ENCODE data around the gene PAGE1. TPM values are rescaled to one million over a fixed set of nuclear protein-coding genes. Genes with fewer than 3 reads are reported as not detected.

PAGE1 gene
- total RNA-seq, 1 donor from 2014 or later: not detected

- peaks cover 13% of the 10 kb centered on the region for H3K9me3 Mint-ChIP-seq (ENCODE audit: low read depth)
- DNase-seq (ENCODE audit: low spot score, unreplicated experiment): no peak
- H3K27ac Mint-ChIP-seq: no peak overlapping the region
- H3K36me3 Mint-ChIP-seq (ENCODE audit: insufficient read depth): no peaks in the 10 kb centered on the region
- H3K4me3 Mint-ChIP-seq (ENCODE audit: low read depth): no peak overlapping the region
- no peak for TF ChIP-seq CTCF (IDR thresholded peaks at IDR 0.05; ENCODE audit: unreplicated experiment)
- peaks cover 5% of the 10 kb centered on the region for H3K4me1 Mint-ChIP-seq (ENCODE audit: low read depth)
- no peaks in the 10 kb centered on the region for H3K27me3 Mint-ChIP-seq
These were observed 5.5 kb upstream of the PAGE1 start for GRCh38 chrX:49701323-49701722.

DNA sequence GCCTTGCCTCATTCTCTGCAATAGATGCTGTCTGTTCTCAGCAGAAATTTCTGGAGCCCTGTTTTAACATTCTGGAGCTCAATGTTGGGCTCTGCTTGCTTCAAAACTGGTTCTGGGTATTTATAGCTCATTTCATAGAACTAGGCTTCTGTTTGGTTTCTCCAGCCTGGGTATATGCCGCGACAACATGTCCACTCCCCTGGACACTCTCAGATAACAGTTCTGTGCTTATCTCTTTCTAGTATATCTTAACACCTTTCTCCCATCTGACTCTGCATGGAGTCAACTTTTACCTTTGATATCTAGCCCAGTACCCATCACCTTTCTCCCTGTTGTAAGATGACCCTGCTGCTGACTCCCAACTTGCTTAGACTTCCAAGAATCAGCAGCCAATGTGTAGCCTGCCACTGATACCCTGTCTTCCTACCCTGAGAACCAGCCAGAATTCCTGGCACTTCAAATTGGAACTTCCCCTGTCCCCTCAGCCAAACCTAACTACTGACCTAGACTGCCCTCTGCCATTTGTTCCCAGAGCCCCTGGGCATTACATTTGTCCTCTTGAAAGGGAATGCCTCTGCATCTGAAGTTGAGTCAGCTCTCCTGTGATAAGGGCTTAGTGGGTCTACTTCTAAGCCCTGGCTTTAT, 20.6 kb downstream of the PAGE1 start:
- Mint-ChIP-seq H3K4me3 (ENCODE audit: low read depth) (no peak overlapping the region), H3K36me3 (ENCODE audit: insufficient read depth) (no peaks in the 10 kb centered on the region), H3K27ac (no peak overlapping the region), H3K9me3 (ENCODE audit: low read depth) (peaks cover 19% of the 10 kb centered on the region), H3K4me1 (ENCODE audit: low read depth) (peaks cover 3% of the 10 kb centered on the region), H3K27me3 (no peaks in the 10 kb centered on the region)
- TF ChIP-seq CTCF (IDR thresholded peaks at IDR 0.05; ENCODE audit: unreplicated experiment): no peak
- DNase-seq (ENCODE audit: low spot score, unreplicated experiment): no peak

DNA sequence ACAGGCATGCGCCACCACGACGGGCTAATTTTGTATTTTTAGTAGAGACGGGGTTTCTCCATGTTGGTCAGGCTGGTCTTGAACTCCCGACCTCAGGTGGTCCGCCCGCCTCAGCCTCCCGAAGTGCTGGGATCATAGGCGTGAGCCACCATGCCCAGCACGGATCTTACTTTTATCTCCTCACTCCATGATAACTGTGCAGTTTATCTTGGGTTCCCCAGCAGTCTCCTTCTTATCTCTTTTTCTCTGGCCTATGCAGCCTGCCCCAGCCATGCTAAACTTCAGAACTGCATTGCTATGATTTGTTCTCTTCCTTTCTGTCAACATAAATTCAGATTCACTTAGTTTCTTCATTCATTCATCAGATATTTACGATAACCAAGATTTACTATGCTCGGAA, 22.4 kb downstream of the PAGE1 start:
- Mint-ChIP-seq H3K27ac (no peak overlapping the region), H3K36me3 (ENCODE audit: insufficient read depth) (no peaks in the 10 kb centered on the region), H3K4me3 (ENCODE audit: low read depth) (no peak overlapping the region), H3K27me3 (no peaks in the 10 kb centered on the region), H3K4me1 (ENCODE audit: low read depth) (peaks cover 3% of the 10 kb centered on the region), H3K9me3 (ENCODE audit: low read depth) (peaks cover 19% of the 10 kb centered on the region)
- no peak for TF ChIP-seq CTCF (IDR thresholded peaks at IDR 0.05; ENCODE audit: unreplicated experiment)
- no peak for DNase-seq (ENCODE audit: low spot score, unreplicated experiment)

GRCh38 chrX:49664824-49665223, 31.0 kb downstream of the PAGE1 start:
- Mint-ChIP-seq H3K27me3 (no peaks in the 10 kb centered on the region), H3K9me3 (ENCODE audit: low read depth) (peaks cover 25% of the 10 kb centered on the region), H3K4me1 (ENCODE audit: low read depth) (peaks cover 5% of the 10 kb centered on the region), H3K36me3 (ENCODE audit: insufficient read depth) (no peaks in the 10 kb centered on the region), H3K27ac (no peak overlapping the region), H3K4me3 (ENCODE audit: low read depth) (no peak overlapping the region)
- DNase-seq (ENCODE audit: low spot score, unreplicated experiment): no peak
- no peak for TF ChIP-seq CTCF (IDR thresholded peaks at IDR 0.05; ENCODE audit: unreplicated experiment)

DNA sequence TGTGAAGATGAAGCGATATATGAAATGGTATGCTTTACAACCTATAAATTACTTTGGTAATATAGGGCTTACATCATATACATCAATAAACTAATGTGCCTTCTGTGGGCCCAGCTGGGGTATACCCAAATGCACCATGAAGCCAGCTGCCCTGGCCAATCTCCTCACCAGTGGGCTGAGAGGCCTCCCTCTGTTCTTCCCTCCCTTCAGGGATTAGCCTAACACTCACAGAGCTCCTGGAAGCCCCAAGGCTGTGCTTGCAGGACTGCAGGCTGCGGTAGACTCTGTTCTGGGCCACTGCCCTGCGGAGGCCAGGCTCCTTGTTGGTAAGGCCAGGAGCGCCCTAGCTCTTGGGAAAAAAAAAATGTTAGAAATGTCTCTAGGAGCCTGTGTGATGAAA, 33.9 kb downstream of the PAGE1 start:
- TF ChIP-seq CTCF (IDR thresholded peaks at IDR 0.05; ENCODE audit: unreplicated experiment): no peak
- DNase-seq (ENCODE audit: low spot score, unreplicated experiment): no peak
- Mint-ChIP-seq H3K27me3 (no peaks in the 10 kb centered on the region), H3K4me1 (ENCODE audit: low read depth) (peaks cover 5% of the 10 kb centered on the region), H3K4me3 (ENCODE audit: low read depth) (no peak overlapping the region), H3K36me3 (ENCODE audit: insufficient read depth) (no peaks in the 10 kb centered on the region), H3K9me3 (ENCODE audit: low read depth) (peaks cover 10% of the 10 kb centered on the region), H3K27ac (no peak overlapping the region)
